IMR-90 (cell line): Measurements from ENCODE around the gene VAMP4. TPM values are rescaled to one million over a fixed set of nuclear protein-coding genes. Genes with fewer than 3 reads are reported as not detected.

Source experiments
- ATAC-seq: fragments of 200-7000 bp; cut with Tn5 transposase; 2 replicates; pipeline ENCODE4 v1.9.1; 2020; ENCODE audit warnings: low read depth, mild to moderate bottlenecking, moderate library complexity
- BruUV-seq: library from RNA; stranded (reverse); fragments of 400-500 nt; replicated peaks from 2 replicates; lab custom pipeline; 2021; lab: Mats Ljungman, UMichigan
- CTCF ChIA-PET: fragments of 300-600 bp; formaldehyde crosslinking; extraction: SDS; loops from one replicate; lab custom pipeline; 2021; ENCODE audit warnings: antibody characterized with exemption; lab: Yijun Ruan, JAX
- POLR2A ChIA-PET: fragments of 300-600 bp; sonication (Branson Sonifier 250); formaldehyde crosslinking; loops from one replicate; lab custom pipeline; 2022; ENCODE audit warnings: antibody characterized with exemption; ENCODE audit not compliant: unreplicated experiment; lab: Charles Lee
- DNase-seq: peaks from one replicate; pipeline ENCODE4 v3.0.0; 2013
- H2AFZ ChIP-seq: replicated peaks from 2 replicates; pipeline ENCODE3; 2013; ENCODE audit warnings: low read length, mild to moderate bottlenecking; ENCODE audit not compliant: poor library complexity
- H2AK5ac ChIP-seq: 2 replicates; pipeline ENCODE4 v1.6.1; 2013; ENCODE audit warnings: low read depth, low read length, inconsistent platforms
- H2AK9ac ChIP-seq: replicated peaks from 2 replicates; pipeline ENCODE3; 2013; ENCODE audit warnings: mild to moderate bottlenecking, low read depth, low read length, moderate library complexity; ENCODE audit not compliant: poor library complexity
- H2BK120ac ChIP-seq: 2 replicates; pipeline ENCODE4 v1.6.1; 2013; ENCODE audit warnings: low read depth, low read length, inconsistent platforms
- H2BK15ac ChIP-seq: 3 replicates; pipeline ENCODE4 v1.6.1; 2013; ENCODE audit warnings: low read depth, low read length, inconsistent platforms
- H2BK20ac ChIP-seq: 2 replicates; pipeline ENCODE4 v1.6.1; 2013; ENCODE audit warnings: low read depth, mild to moderate bottlenecking, inconsistent platforms, low read length, moderate library complexity
- H2BK5ac ChIP-seq: 2 replicates; pipeline ENCODE4 v1.6.1; 2013; ENCODE audit warnings: mild to moderate bottlenecking, low read depth, low read length, inconsistent platforms; ENCODE audit not compliant: poor library complexity, severe bottlenecking
- H3K14ac ChIP-seq: replicated peaks from 2 replicates; pipeline ENCODE4 v1.6.1; 2013; ENCODE audit warnings: low read depth, low read length, inconsistent platforms
- H3K18ac ChIP-seq: 2 replicates; pipeline ENCODE4 v1.6.1; 2013; ENCODE audit warnings: low read depth, low read length, control low read depth
- H3K23ac ChIP-seq: 2 replicates; pipeline ENCODE4 v1.6.1; 2013; ENCODE audit warnings: low read depth, low read length, inconsistent platforms
- H3K27ac ChIP-seq: 2 replicates; pipeline ENCODE4 v1.5.1; 2013; ENCODE audit warnings: mild to moderate bottlenecking, control low read depth, low read length; ENCODE audit not compliant: insufficient read depth
- H3K27me3 ChIP-seq: 2 replicates; pipeline ENCODE4 v1.6.1; 2013; ENCODE audit warnings: low read length; ENCODE audit not compliant: control insufficient read depth, insufficient read depth
- H3K36me3 ChIP-seq: 2 replicates; pipeline ENCODE4 v1.6.1; 2013; ENCODE audit warnings: low read length, mixed read lengths; ENCODE audit not compliant: control insufficient read depth, insufficient read depth
- H3K4ac ChIP-seq: 2 replicates; pipeline ENCODE4 v1.6.1; 2013; ENCODE audit warnings: low read depth, low read length, inconsistent platforms
- H3K4me1 ChIP-seq: 2 replicates; pipeline ENCODE4 v1.6.1; 2013; ENCODE audit warnings: low read length, mixed read lengths; ENCODE audit not compliant: control insufficient read depth, insufficient read depth
- H3K4me2 ChIP-seq: 2 replicates; pipeline ENCODE4 v1.6.1; 2013; ENCODE audit warnings: low read depth, mild to moderate bottlenecking, control low read depth, low read length, moderate library complexity
- H3K4me3 ChIP-seq: 2 replicates; pipeline ENCODE4 v1.5.1; 2013; ENCODE audit warnings: low read depth, mild to moderate bottlenecking, control low read depth, low read length, moderate library complexity; ENCODE audit not compliant: insufficient read depth
- H3K56ac ChIP-seq: 2 replicates; pipeline ENCODE4 v1.6.1; 2013; ENCODE audit warnings: low read length, inconsistent platforms; ENCODE audit not compliant: insufficient read depth; ENCODE audit errors: extremely low read depth
- H3K79me1 ChIP-seq, 2 experiments: 2 replicates each; pipeline ENCODE4 v1.6.1; 2013; ENCODE audit warnings: low read length in 2 of 2, inconsistent platforms in 1 of 2, low read depth in 1 of 2
- H3K9ac ChIP-seq: 2 replicates; pipeline ENCODE4 v1.6.1; 2013; ENCODE audit warnings: low read depth, low read length, control low read depth
- H3K9me1 ChIP-seq: 2 replicates; pipeline ENCODE4 v1.6.1; 2013; ENCODE audit warnings: low read length, inconsistent platforms; ENCODE audit not compliant: insufficient read depth
- H3K9me3 ChIP-seq: 2 replicates; pipeline ENCODE4 v1.6.1; 2013; ENCODE audit warnings: low read length; ENCODE audit not compliant: control insufficient read depth, insufficient read depth
- H4K20me1 ChIP-seq: 2 replicates; pipeline ENCODE4 v1.6.1; 2013; ENCODE audit warnings: low read length, inconsistent platforms; ENCODE audit not compliant: insufficient read depth
- H4K5ac ChIP-seq: 2 replicates; pipeline ENCODE4 v1.6.1; 2013; ENCODE audit warnings: mild to moderate bottlenecking, low read depth, low read length, control low read depth
- H4K8ac ChIP-seq, 2 experiments: 2 replicates each; pipeline ENCODE4 v1.6.1; 2013; ENCODE audit warnings: low read depth in 2 of 2, low read length in 2 of 2, control low read depth in 1 of 2, inconsistent platforms in 1 of 2
- H4K91ac ChIP-seq: 2 replicates; pipeline ENCODE4 v1.6.1; 2013; ENCODE audit warnings: low read depth, low read length, inconsistent platforms; ENCODE audit not compliant: insufficient read depth
- FOS ChIP-seq: fragments of 150-350 bp; IDR thresholded peaks from 2 replicates; pipeline ENCODE4 v1.6.1; 2016; ENCODE audit warnings: low read depth, low read length
- MAFK ChIP-seq: IDR thresholded peaks from 2 replicates; pipeline ENCODE4 v1.6.1; 2012; ENCODE audit warnings: low read depth, low read length, improper control_type of control experiment
- MAZ ChIP-seq: IDR thresholded peaks from 2 replicates; pipeline ENCODE4 v1.6.1; 2012; ENCODE audit warnings: low read depth, mild to moderate bottlenecking, low read length, improper control_type of control experiment, moderate library complexity, borderline replicate concordance
- NFE2L2 ChIP-seq: fragments of 150-350 bp; IDR thresholded peaks from 2 replicates; pipeline ENCODE4 v1.6.1; 2016; ENCODE audit warnings: low read depth, mild to moderate bottlenecking, low read length
- RCOR1 ChIP-seq: IDR thresholded peaks from 2 replicates; pipeline ENCODE4 v1.6.1; 2012; ENCODE audit warnings: mild to moderate bottlenecking, low read length, improper control_type of control experiment; ENCODE audit not compliant: insufficient replicate concordance
- SMC3 ChIP-seq: fragments of 150-350 bp; IDR thresholded peaks from 2 replicates; pipeline ENCODE4 v1.6.1; 2016; ENCODE audit warnings: low read depth, mild to moderate bottlenecking, antibody characterized with exemption, low read length, moderate library complexity
- WGBS, 2 experiments: methylation state at CpG; one replicate each; pipeline versions ENCODE4 v1.1.5 to v1.1.7; 2013; ENCODE audit warnings: missing lambda C conversion rate in 2 of 2; ENCODE audit not compliant: insufficient read length in 1 of 2; ENCODE audit errors: extremely low coverage in 2 of 2; 5-methylcytosine and 5-hydroxymethylcytosine counted together
- dilution Hi-C: fragments of 300-500 bp; cut with HindIII; formaldehyde crosslinking; loops from one replicate; pipeline ENCODE4 v1.14.3; 2018; ENCODE audit warnings: low sequenced_read_pairs; ENCODE audit not compliant: unreplicated experiment
- in situ Hi-C: fragments of 300-500 bp; cut with MboI; formaldehyde crosslinking; loops from 3 replicates; pipeline ENCODE4 v1.14.3; 2019; ENCODE audit warnings: low sequenced_read_pairs, inconsistent platforms, mixed read lengths
- intact Hi-C: fragments of 100-400 bp; cut with micrococcal nuclease; formaldehyde crosslinking; loops from 2 replicates; pipeline ENCODE4 v1.10.0; 2022
- polyA plus RNA-seq, 3 experiments: library from polyadenylated mRNA; depleted of rRNA; stranded (reverse); fragments of >200 nt; gene quantifications; 2 replicates each; pipeline ENCODE4 v1.2.3, GENCODE V29; 2012; ENCODE audit warnings: low replicate concordance in 1 of 3
- total RNA-seq: library from RNA; depleted of rRNA; stranded (reverse); fragments of >200 nt; gene quantifications from 2 replicates; pipeline ENCODE4 v1.2.3, GENCODE V29; 2012

VAMP4 gene
- total and polyA plus RNA-seq, 2 of the 4 experiments (the other 2 are of a cell fraction): 3.4 to 5.4 TPM

DNA sequence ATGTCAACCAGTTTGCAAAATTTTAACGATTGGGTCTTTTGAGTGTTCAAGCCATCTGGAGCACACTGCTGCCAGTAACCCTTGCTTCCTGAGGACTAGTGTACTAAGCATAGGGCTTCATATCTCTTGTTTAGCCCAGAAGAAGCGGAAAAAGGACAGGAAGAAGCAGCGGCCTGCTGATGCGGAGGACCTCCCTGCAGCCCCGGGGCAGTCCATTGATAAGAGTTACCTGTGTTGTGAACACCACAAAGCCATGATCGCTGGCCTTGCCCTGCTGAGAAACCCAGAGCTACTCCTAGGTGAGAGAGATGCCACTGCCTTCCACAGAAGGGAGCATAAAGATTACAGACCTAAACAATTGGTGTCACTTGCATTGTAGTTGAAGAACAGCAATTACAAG is 48.5 kb upstream of the VAMP4 start:
- H3K4me2 ChIP-seq: no peak overlapping the region
- 97% methylated on average over 3 of the region's 6 CpGs; no CpG with 5 or more reads in 1 of the 2 experiments for WGBS, 2 experiments
- peaks cover 18 to 48% of the 10 kb centered on the region in 2 experiments for H3K79me1 ChIP-seq
- peaks cover 6% of the 10 kb centered on the region; the same call in 1 of the 2 replicates for H3K9me1 ChIP-seq
- no peak overlapping the region for H2BK15ac ChIP-seq
- no peak overlapping the region for H3K4ac ChIP-seq
- DNase-seq (no peak), ATAC-seq (no peak)
- H3K14ac ChIP-seq: no peak overlapping the region
- BruUV-seq: no TSS peak
- ChIA-PET POLR2A (no interaction called here), CTCF (no interaction called here)
- no peak overlapping the region for H4K91ac ChIP-seq
- no peak overlapping the region for H3K27ac ChIP-seq
- no peak overlapping the region for H2BK20ac ChIP-seq
- intact Hi-C loops: no loop called here
- H3K56ac ChIP-seq: no peak overlapping the region
- no peak overlapping the region for H4K8ac ChIP-seq
- H3K9ac ChIP-seq: no peak overlapping the region
- no peak overlapping the region for H3K18ac ChIP-seq
- no peak overlapping the region for H3K4me3 ChIP-seq
- in situ Hi-C loops: no loop called here
- H2AFZ ChIP-seq: no peak overlapping the region
- no peak for TF ChIP-seq FOS
- no peak for TF ChIP-seq RCOR1
- no peak for TF ChIP-seq MAFK
- no peak for TF ChIP-seq MAZ
- TF ChIP-seq NFE2L2: no peak
- TF ChIP-seq SMC3: no peak
- H3K9me3 ChIP-seq: no peaks in the 10 kb centered on the region
- no peak overlapping the region for H2BK120ac ChIP-seq
- H4K20me1 ChIP-seq: no peaks in the 10 kb centered on the region
- no peak overlapping the region for H2BK5ac ChIP-seq
- no peak overlapping the region for H4K5ac ChIP-seq
- no peak overlapping the region for H2AK9ac ChIP-seq
- H3K23ac ChIP-seq: no peak overlapping the region
- H3K36me3 ChIP-seq: peaks cover 48% of the 10 kb centered on the region
- H2AK5ac ChIP-seq: no peak overlapping the region
- dilution Hi-C loops: no loop called here
- H3K4me1 ChIP-seq: peaks cover 5% of the 10 kb centered on the region; the same call in 1 of the 2 replicates
- H3K27me3 ChIP-seq: no peaks in the 10 kb centered on the region
